ENCODE measurements around the gene EIF3L.

DNA sequence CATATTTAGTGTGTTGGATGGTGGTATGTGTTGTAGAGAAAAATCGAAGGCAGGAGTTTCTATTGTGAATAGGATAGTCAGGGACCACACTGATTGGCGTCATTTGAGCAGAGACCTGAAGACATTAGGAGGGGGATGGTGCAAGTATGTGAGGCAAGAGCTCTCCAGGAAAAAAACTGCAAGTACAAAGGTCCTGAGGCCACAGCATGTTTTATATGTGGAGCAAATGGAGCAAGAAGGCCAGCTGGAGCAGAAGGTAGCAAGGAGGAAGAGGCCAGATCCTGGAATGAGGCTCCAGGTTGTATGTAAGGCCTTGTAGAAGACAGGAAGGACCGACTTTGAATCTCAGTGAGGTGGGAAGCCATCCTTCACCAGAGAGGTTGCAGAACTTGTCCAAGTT is 42.7 kb downstream of the EIF3L start:
- TF ChIP-seq FOS (IDR thresholded peaks at IDR 0.05; ENCODE audit: borderline replicate concordance, insufficient read depth, low read length) (no peak), MYC (IDR thresholded peaks at IDR 0.05; ENCODE audit: low read depth, low read length) (no peak)
- TF ChIP-seq, protein P1, sequence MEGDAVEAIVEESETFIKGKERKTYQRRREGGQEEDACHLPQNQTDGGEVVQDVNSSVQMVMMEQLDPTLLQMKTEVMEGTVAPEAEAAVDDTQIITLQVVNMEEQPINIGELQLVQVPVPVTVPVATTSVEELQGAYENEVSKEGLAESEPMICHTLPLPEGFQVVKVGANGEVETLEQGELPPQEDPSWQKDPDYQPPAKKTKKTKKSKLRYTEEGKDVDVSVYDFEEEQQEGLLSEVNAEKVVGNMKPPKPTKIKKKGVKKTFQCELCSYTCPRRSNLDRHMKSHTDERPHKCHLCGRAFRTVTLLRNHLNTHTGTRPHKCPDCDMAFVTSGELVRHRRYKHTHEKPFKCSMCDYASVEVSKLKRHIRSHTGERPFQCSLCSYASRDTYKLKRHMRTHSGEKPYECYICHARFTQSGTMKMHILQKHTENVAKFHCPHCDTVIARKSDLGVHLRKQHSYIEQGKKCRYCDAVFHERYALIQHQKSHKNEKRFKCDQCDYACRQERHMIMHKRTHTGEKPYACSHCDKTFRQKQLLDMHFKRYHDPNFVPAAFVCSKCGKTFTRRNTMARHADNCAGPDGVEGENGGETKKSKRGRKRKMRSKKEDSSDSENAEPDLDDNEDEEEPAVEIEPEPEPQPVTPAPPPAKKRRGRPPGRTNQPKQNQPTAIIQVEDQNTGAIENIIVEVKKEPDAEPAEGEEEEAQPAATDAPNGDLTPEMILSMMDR (IDR thresholded peaks at IDR 0.05; ENCODE audit: extremely low read depth in 1 of 2, insufficient read depth in 1 of 2, low read depth in 1 of 2, low read length in 2 of 2), result no peak

All from endothelial cell of umbilical vein (primary cell).